Hematopoietic multipotent progenitor cell (in vitro differentiated cells): ENCODE data around the gene NELFCD. TPM values are rescaled to one million over a fixed set of nuclear protein-coding genes. Genes with fewer than 3 reads are reported as not detected.
A peak's percentile ranks its signal among the peaks of the same experiment; 100 is the strongest.
"Not testable (repeated sequence)": the region's sequence is repeated elsewhere in the genome, so short reads cannot be mapped to it uniquely, and the experiment has no call there.

Experiments used
- DNase-seq, 3 donors: peaks; one replicate each; pipeline ENCODE4 v3.0.0-alpha.2; 2011 to 2015; ENCODE audit warnings: low read depth in 2 of 3, low spot score in 2 of 3
- total RNA-seq: library from RNA; depleted of rRNA; stranded (reverse); fragments of >200 nt; gene quantifications from one replicate; pipeline ENCODE4 v1.2.3, GENCODE V29; 2012

The NELFCD gene
- total RNA-seq, 1 donor: 54.9 TPM

GRCh38 chr20:59007665-59008511 lies 26.8 kb downstream of the NELFCD start:
- peak in 2 of 3 donors; percentile 80 to 83 for DNase-seq

GRCh38 chr20:59008715-59009336 lies 27.8 kb downstream of the NELFCD start:
- no peak for DNase-seq

- no peak for DNase-seq
Observed at GRCh38 chr20:59010321-59010994, 29.4 kb downstream of the NELFCD start.

- DNase-seq: peak in 1 of 3 donors; percentile 49
Observed at GRCh38 chr20:59010995-59011873, 30.2 kb downstream of the NELFCD start.

- DNase-seq: not testable (repeated sequence)
Observed at GRCh38 chr20:59011874-59012157, 30.8 kb downstream of the NELFCD start.

GRCh38 chr20:59013031-59013951 lies 32.2 kb downstream of the NELFCD start:
- DNase-seq: no peak

- peak in 1 of 3 donors; percentile 53 for DNase-seq
Observed at GRCh38 chr20:59013959-59014608, 33.0 kb downstream of the NELFCD start.

GRCh38 chr20:59014680-59015389 lies 33.8 kb downstream of the NELFCD start:
- no peak for DNase-seq

GRCh38 chr20:59015411-59015810 lies 34.4 kb downstream of the NELFCD start:
- DNase-seq: no peak

- DNase-seq: no peak
Observed at GRCh38 chr20:59015812-59016711, 35.0 kb downstream of the NELFCD start.

- peak in 2 of 3 donors; percentile 66 to 83 for DNase-seq
Observed at GRCh38 chr20:59016795-59017492, 35.9 kb downstream of the NELFCD start.

GRCh38 chr20:59017493-59018231 lies 36.6 kb downstream of the NELFCD start:
- DNase-seq: no peak

GRCh38 chr20:59018817-59019216 lies 37.8 kb downstream of the NELFCD start:
- DNase-seq: no peak

GRCh38 chr20:59019217-59019616 lies 38.2 kb downstream of the NELFCD start, which contains the start of gene TUBB1:
TUBB1 (plus strand) TSS chr20:59019429; CDS start chr20:59019523, 94 bp downstream.
- DNase-seq: no peak

- peak in 1 of 3 donors; percentile 47 for DNase-seq
Observed at GRCh38 chr20:59020938-59021551, 40.0 kb downstream of the NELFCD start.

GRCh38 chr20:59022754-59023153 lies 41.7 kb downstream of the NELFCD start:
- DNase-seq: no peak
